GM21619 (cell line): Measurements from ENCODE around the gene PRKCB.

Experiments used
- ATAC-seq: cut with Tn5 transposase; IDR thresholded peaks from one replicate; pipeline ENCODE4 v1.9.1; 2021; ENCODE audit not compliant: unreplicated experiment

Gene PRKCB

GRCh38 chr16:23863511-23864422 is 28.0 kb downstream of the PRKCB start:
- ATAC-seq: peak; percentile 71

GRCh38 chr16:23865853-23866252 is 30.1 kb downstream of the PRKCB start:
- no peak for ATAC-seq

GRCh38 chr16:23866621-23867020 is 30.8 kb downstream of the PRKCB start:
- ATAC-seq: no peak

GRCh38 chr16:23867566-23867965 is 31.8 kb downstream of the PRKCB start:
- no peak for ATAC-seq

- no peak for ATAC-seq
Observed at GRCh38 chr16:23868136-23868535, 32.4 kb downstream of the PRKCB start.

- ATAC-seq: no peak
Observed at GRCh38 chr16:23869052-23869451, 33.3 kb downstream of the PRKCB start.

GRCh38 chr16:23871924-23872323 is 36.1 kb downstream of the PRKCB start:
- no peak for ATAC-seq

- ATAC-seq: no peak
Observed at GRCh38 chr16:23874613-23875294, 39.0 kb downstream of the PRKCB start.

GRCh38 chr16:23876256-23876896 is 40.6 kb downstream of the PRKCB start:
- no peak for ATAC-seq

GRCh38 chr16:23877107-23878070 is 41.6 kb downstream of the PRKCB start:
- ATAC-seq: no peak

GRCh38 chr16:23879735-23880373 is 44.1 kb downstream of the PRKCB start:
- no peak for ATAC-seq

GRCh38 chr16:23889189-23889588 is 53.4 kb downstream of the PRKCB start:
- ATAC-seq: no peak

- no peak for ATAC-seq
Observed at GRCh38 chr16:23893986-23894385, 58.2 kb downstream of the PRKCB start.

- ATAC-seq: no peak
Observed at GRCh38 chr16:23895052-23895451, 59.3 kb downstream of the PRKCB start.

GRCh38 chr16:23896832-23897821 is 61.3 kb downstream of the PRKCB start:
- ATAC-seq: no peak

GRCh38 chr16:23898682-23899430 is 63.1 kb downstream of the PRKCB start:
- no peak for ATAC-seq

- no peak for ATAC-seq
Observed at GRCh38 chr16:23899869-23900268, 64.1 kb downstream of the PRKCB start.

- ATAC-seq: no peak
Observed at GRCh38 chr16:23900480-23901177, 64.8 kb downstream of the PRKCB start.
